DND-41 (cell line): ENCODE results near the gene BCO2.

Source experiments
- ATAC-seq: fragments of 200-7000 bp; cut with Tn5 transposase; 3 replicates; pipeline ENCODE4 v1.9.1; 2021; ENCODE audit warnings: low read depth; ENCODE audit not compliant: insufficient read depth
- DNase-seq: peaks from one replicate; pipeline ENCODE4 v3.0.0-alpha.2; 2020
- H2AFZ ChIP-seq: 2 replicates; pipeline ENCODE4 v1.6.0; 2012; ENCODE audit warnings: low read depth, low read length
- H3K27ac ChIP-seq: 2 replicates; pipeline ENCODE4 v1.5.1; 2012; ENCODE audit warnings: low read length, inconsistent platforms
- H3K27me3 ChIP-seq: fragments of 200-600 bp; sonication (generic); 2 replicates; pipeline ENCODE4 v1.6.0; 2012; ENCODE audit warnings: low read length, mild to moderate bottlenecking, inconsistent platforms; ENCODE audit not compliant: insufficient read depth, poor library complexity
- H3K36me3 ChIP-seq: 2 replicates; pipeline ENCODE4 v1.5.1; 2012; ENCODE audit warnings: low read length, inconsistent platforms; ENCODE audit not compliant: insufficient read depth
- H3K4me1 ChIP-seq: 2 replicates; pipeline ENCODE4 v1.5.1; 2012; ENCODE audit warnings: mild to moderate bottlenecking, low read length; ENCODE audit not compliant: insufficient read depth
- H3K4me2 ChIP-seq: 2 replicates; pipeline ENCODE4 v1.6.0; 2012; ENCODE audit warnings: mild to moderate bottlenecking, moderate library complexity, low read length, inconsistent platforms; ENCODE audit not compliant: insufficient read depth
- H3K4me3 ChIP-seq, 2 experiments: fragments of 200-600 bp in 1 of 2; shearing (Covaris generic) in 1 of 2; 2 replicates each; pipeline ENCODE4 v1.5.1; 2012 to 2016; ENCODE audit warnings: inconsistent platforms in 2 of 2, low read length in 2 of 2, mild to moderate bottlenecking in 2 of 2, low read depth in 1 of 2, moderate library complexity in 1 of 2
- H3K79me2 ChIP-seq: 2 replicates; pipeline ENCODE4 v1.6.0; 2012; ENCODE audit warnings: low read length, inconsistent platforms; ENCODE audit not compliant: insufficient read depth
- H3K9ac ChIP-seq: 2 replicates; pipeline ENCODE4 v1.6.0; 2012; ENCODE audit warnings: low read depth, mild to moderate bottlenecking, inconsistent platforms, low read length, moderate library complexity
- H3K9me3 ChIP-seq: 2 replicates; pipeline ENCODE4 v1.5.1; 2012; ENCODE audit warnings: low read length, moderate library complexity, mild to moderate bottlenecking, inconsistent platforms; ENCODE audit not compliant: insufficient read depth, severe bottlenecking
- H4K20me1 ChIP-seq: 2 replicates; pipeline ENCODE4 v1.6.0; 2012; ENCODE audit warnings: low read length; ENCODE audit not compliant: insufficient read depth
- CTCF ChIP-seq: IDR thresholded peaks from 2 replicates; pipeline ENCODE4 v1.5.1; 2012; ENCODE audit warnings: borderline replicate concordance, low read length, moderate library complexity, mild to moderate bottlenecking; ENCODE audit not compliant: poor library complexity, severe bottlenecking; ENCODE audit errors: extremely low read depth
- EZH2 ChIP-seq: IDR thresholded peaks from 3 replicates; pipeline ENCODE4 v1.6.1; 2012; ENCODE audit warnings: borderline replicate concordance, low read depth, mild to moderate bottlenecking, moderate library complexity, low read length, inconsistent platforms; ENCODE audit not compliant: severe bottlenecking

The BCO2 gene

GRCh38 chr11:112226062-112226830 lies 50.9 kb downstream of the BCO2 start, which contains the start of gene PTS:
Gene PTS, plus strand, starts transcription at chr11:112226428. Its CDS starts 16 bp downstream, at chr11:112226444.
- peak; percentile 96 for ATAC-seq
- Histone ChIP-seq H3K9me3 (no peaks in the 10 kb centered on the region), H3K9ac (peak within 1 kb of the TSS; percentile 88), H3K4me3 (peak within 1 kb of the TSS; percentile 81 to 89), H4K20me1 (no peaks in the 10 kb centered on the region), H3K27ac (peak within 1 kb of the TSS; percentile 97), H3K27me3 (no peaks in the 10 kb centered on the region), H3K36me3 (peaks cover 25% of the 10 kb centered on the region), H2AFZ (peak within 1 kb of the TSS; percentile 99), H3K4me2 (peak within 1 kb of the TSS; percentile 87), H3K4me1 (peaks cover 23% of the 10 kb centered on the region), H3K79me2 (peaks cover 44% of the 10 kb centered on the region)
- DNase-seq, result peak; percentile 86
- TF ChIP-seq CTCF (no peak), EZH2 (no peak)

- H3K27me3 ChIP-seq, result no peaks in the 10 kb centered on the region
- no peaks in the 10 kb centered on the region for H4K20me1 ChIP-seq
- peak overlapping the region; percentile 99 for H2AFZ ChIP-seq
- DNase-seq (no peak), ATAC-seq (peak; percentile 70)
- H3K4me2 ChIP-seq, result peak overlapping the region; percentile 87
- TF ChIP-seq EZH2 (no peak), CTCF (no peak)
- peaks cover 25% of the 10 kb centered on the region for H3K36me3 ChIP-seq
- H3K4me1 ChIP-seq, result peaks cover 23% of the 10 kb centered on the region
- H3K27ac ChIP-seq, result peak overlapping the region; percentile 97
- H3K4me3 ChIP-seq, result peak overlapping the region; percentile 81 to 89
- H3K9ac ChIP-seq, result peak overlapping the region; percentile 88
- no peaks in the 10 kb centered on the region for H3K9me3 ChIP-seq
- peaks cover 44% of the 10 kb centered on the region for H3K79me2 ChIP-seq
These were observed 51.6 kb downstream of the BCO2 start for GRCh38 chr11:112226831-112227401.

DNA sequence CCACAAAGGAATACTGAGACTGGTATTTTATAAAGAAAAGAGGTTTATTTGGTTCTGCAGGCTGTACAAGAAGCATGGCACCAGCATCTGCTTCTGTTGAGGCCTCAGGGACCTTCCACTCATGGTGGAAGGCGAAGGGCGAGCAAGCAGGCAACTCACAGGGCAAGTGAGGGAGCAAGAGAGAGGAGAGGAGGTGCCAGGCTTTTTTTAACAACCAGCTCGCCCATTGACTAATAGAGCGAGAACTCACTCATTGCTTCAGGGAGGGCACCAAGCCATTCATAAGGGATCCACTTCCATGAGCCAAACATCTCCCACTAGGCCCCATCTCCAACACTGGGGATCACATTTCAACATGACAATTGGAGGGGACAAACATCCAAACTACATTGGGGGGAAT lies 52.2 kb downstream of the BCO2 start:
- Histone ChIP-seq H3K36me3 (peaks cover 25% of the 10 kb centered on the region), H3K9me3 (no peaks in the 10 kb centered on the region)

More for the DNA sequence above, 52.2 kb downstream of the BCO2 start:
- peaks cover 44% of the 10 kb centered on the region for H3K79me2 ChIP-seq
- H3K4me1 ChIP-seq, result peaks cover 23% of the 10 kb centered on the region
- TF ChIP-seq EZH2, result no peak
- no peak for TF ChIP-seq CTCF
- H4K20me1 ChIP-seq, result no peaks in the 10 kb centered on the region
- DNase-seq, result no peak
- peak overlapping the region; percentile 97; the same call in 1 of the 2 replicates for H3K27ac ChIP-seq
- peak overlapping the region; percentile 87 for H3K4me2 ChIP-seq
- no peak overlapping the region for H2AFZ ChIP-seq
- peak overlapping the region; percentile 88 for H3K9ac ChIP-seq
- peak overlapping the region; percentile 81 to 89; a peak in 3 of 4 replicates for H3K4me3 ChIP-seq
- no peak for ATAC-seq
- H3K27me3 ChIP-seq, result no peaks in the 10 kb centered on the region
